ENCODE results near the gene PATJ.
"Not testable (repeated sequence)": the region's sequence is repeated elsewhere in the genome, so short reads cannot be mapped to it uniquely, and the experiment has no call there.

Gene PATJ

GRCh38 chr1:61888808-61889207, 146.5 kb downstream of the PATJ start:
- no peak for DNase-seq (ENCODE audit: low spot score)

GRCh38 chr1:61890435-61890834, 148.2 kb downstream of the PATJ start:
- DNase-seq (ENCODE audit: low spot score) = not testable (repeated sequence)

GRCh38 chr1:61892977-61893376, 150.7 kb downstream of the PATJ start:
- no peak for DNase-seq (ENCODE audit: low spot score)

GRCh38 chr1:61894296-61894695, 152.0 kb downstream of the PATJ start:
- DNase-seq (ENCODE audit: low spot score) = not testable (repeated sequence)

- DNase-seq (ENCODE audit: low spot score) = no peak
These were observed 152.9 kb downstream of the PATJ start for GRCh38 chr1:61895175-61895574.

- DNase-seq (ENCODE audit: low spot score) = no peak
These were observed 156.4 kb downstream of the PATJ start for GRCh38 chr1:61898658-61899057.

- DNase-seq (ENCODE audit: low spot score) = no peak
These were observed 162.1 kb downstream of the PATJ start for GRCh38 chr1:61904354-61904753.

GRCh38 chr1:61907102-61907501, 164.8 kb downstream of the PATJ start:
- DNase-seq (ENCODE audit: low spot score) = no peak

- no peak for DNase-seq (ENCODE audit: low spot score)
These were observed 167.8 kb downstream of the PATJ start for GRCh38 chr1:61910035-61910434.

GRCh38 chr1:61914823-61915482, 172.7 kb downstream of the PATJ start:
- no peak for DNase-seq (ENCODE audit: low spot score)

- peak; percentile 20 for DNase-seq (ENCODE audit: low spot score)
These were observed 179.2 kb downstream of the PATJ start for GRCh38 chr1:61921435-61921834.

- no peak for DNase-seq (ENCODE audit: low spot score)
These were observed 180.7 kb downstream of the PATJ start for GRCh38 chr1:61922950-61923480.

GRCh38 chr1:61925591-61926298, 183.5 kb downstream of the PATJ start:
- DNase-seq (ENCODE audit: low spot score) = no peak

GRCh38 chr1:61926597-61926996, 184.3 kb downstream of the PATJ start:
- no peak for DNase-seq (ENCODE audit: low spot score)

GRCh38 chr1:61930116-61930645, 187.9 kb downstream of the PATJ start:
- DNase-seq (ENCODE audit: low spot score) = no peak

GRCh38 chr1:61931587-61932279, 189.5 kb downstream of the PATJ start:
- DNase-seq (ENCODE audit: low spot score) = no peak

- DNase-seq (ENCODE audit: low spot score) = no peak
These were observed 193.2 kb downstream of the PATJ start for GRCh38 chr1:61935516-61935915.

- DNase-seq (ENCODE audit: low spot score) = no peak
These were observed 194.6 kb downstream of the PATJ start for GRCh38 chr1:61936839-61937238.

- DNase-seq (ENCODE audit: low spot score) = no peak
These were observed 199.5 kb downstream of the PATJ start for GRCh38 chr1:61941794-61942193.

- DNase-seq (ENCODE audit: low spot score) = no peak
These were observed 200.6 kb downstream of the PATJ start for GRCh38 chr1:61942856-61943255.

- not testable (repeated sequence) for DNase-seq (ENCODE audit: low spot score)
These were observed 206.4 kb downstream of the PATJ start for GRCh38 chr1:61948685-61949084.

- DNase-seq (ENCODE audit: low spot score) = peak; percentile 22
These were observed 208.1 kb downstream of the PATJ start for GRCh38 chr1:61950418-61950817.

Data from RKO (cell line).